GM12865 (cell line): ENCODE results near the gene TMEM107.

ENCODE experiments used
- DNase-seq: peaks from one replicate; pipeline ENCODE4 v3.0.0; 2010; ENCODE audit warnings: low read depth
- H3K4me3 ChIP-seq: 2 replicates; pipeline ENCODE4 v1.5.1; 2011; ENCODE audit warnings: mild to moderate bottlenecking, low read depth, low read length, control low read depth
- TF ChIP-seq, protein P1 (sequence below): IDR thresholded peaks from 2 replicates; pipeline ENCODE4 v1.5.1; 2011; ENCODE audit warnings: low read length, control low read depth, low read depth, inconsistent platforms; ENCODE audit not compliant: insufficient read depth; ENCODE audit errors: missing control alignments

TMEM107 gene

DNA sequence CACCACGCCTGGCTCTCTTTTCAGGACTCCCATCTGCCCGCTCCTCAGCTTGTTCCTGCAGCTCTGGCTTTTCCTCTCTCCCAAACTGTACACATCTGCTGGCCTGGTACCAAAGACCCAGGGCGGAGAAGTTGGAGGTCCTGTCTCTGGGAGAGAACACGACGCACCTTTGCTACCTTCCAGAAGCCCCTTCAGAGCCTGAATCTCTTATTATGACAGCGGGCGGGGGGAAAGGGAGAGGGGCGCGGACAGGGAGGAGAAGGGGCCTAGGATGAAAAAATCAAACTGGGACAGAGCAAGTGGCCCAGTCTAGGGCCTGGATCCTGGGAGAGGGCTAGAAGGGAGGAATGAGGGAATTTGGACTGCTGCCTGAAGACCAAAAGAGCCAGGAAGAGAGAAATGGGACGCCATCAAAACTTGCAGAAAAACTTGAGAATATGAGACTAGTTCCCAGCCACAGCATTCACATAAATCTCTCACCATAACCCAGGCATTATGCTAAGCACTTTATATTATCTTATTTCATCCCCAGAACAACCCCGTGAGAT lies 21.5 kb downstream of the TMEM107 start:
- H3K4me3 ChIP-seq: peak overlapping the region; percentile 64
- DNase-seq: no peak
- TF ChIP-seq, protein P1, sequence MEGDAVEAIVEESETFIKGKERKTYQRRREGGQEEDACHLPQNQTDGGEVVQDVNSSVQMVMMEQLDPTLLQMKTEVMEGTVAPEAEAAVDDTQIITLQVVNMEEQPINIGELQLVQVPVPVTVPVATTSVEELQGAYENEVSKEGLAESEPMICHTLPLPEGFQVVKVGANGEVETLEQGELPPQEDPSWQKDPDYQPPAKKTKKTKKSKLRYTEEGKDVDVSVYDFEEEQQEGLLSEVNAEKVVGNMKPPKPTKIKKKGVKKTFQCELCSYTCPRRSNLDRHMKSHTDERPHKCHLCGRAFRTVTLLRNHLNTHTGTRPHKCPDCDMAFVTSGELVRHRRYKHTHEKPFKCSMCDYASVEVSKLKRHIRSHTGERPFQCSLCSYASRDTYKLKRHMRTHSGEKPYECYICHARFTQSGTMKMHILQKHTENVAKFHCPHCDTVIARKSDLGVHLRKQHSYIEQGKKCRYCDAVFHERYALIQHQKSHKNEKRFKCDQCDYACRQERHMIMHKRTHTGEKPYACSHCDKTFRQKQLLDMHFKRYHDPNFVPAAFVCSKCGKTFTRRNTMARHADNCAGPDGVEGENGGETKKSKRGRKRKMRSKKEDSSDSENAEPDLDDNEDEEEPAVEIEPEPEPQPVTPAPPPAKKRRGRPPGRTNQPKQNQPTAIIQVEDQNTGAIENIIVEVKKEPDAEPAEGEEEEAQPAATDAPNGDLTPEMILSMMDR: no peak

DNA sequence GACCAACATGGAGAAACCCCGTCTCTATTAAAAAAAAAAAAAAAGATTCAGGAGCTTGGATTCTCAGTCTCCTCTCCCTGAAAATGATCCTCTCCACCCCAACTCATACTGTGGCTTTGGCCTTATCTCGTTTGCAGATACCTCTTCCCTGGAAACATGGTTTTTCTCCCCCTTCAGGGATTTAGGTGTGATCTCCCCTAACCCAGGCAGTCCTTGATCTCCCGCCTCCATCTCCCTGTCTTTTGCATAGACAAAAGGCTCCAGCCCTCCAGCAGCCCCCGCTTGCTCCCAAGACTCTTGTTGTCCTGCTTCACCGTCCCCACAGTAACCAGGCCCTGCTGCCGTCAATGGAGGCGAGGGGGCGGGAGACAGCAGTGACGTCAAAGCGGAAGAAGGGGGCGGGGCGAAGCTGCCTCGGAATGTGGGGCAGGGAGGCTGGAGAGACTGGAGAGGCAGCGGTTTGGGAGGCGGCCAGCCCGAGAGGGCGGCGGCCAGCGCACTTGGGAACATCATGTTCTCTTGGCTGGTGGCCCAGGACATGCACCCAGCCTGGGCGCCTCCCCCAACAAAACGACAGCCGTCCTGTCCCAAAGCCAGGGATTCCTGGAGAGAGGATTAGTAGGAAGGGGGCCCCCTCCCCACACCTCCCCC lies 22.1 kb downstream of the TMEM107 start:
- TF ChIP-seq, protein P1: no peak
- peak; percentile 81 for DNase-seq

DNA sequence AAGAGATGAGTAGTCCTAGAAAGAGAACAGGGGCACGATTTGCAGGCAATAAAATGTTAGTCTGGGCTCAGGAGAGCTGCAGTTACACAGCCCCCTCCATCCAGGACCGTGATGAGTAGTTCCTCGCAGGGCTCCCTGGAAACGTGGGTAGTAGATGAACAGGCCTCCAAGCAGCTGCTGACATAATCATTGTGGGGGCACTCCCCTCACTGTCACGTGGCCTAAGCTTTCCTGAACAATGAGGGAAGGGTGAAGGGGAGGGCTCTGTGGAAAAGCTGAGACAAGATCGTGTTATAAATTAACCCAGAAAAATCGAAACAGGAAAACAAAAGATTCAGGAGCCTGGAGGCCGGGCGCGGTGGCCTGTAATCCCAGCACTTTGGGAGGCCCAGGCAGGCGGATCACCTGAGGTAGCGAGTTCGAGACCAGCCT lies 22.6 kb downstream of the TMEM107 start:
- TF ChIP-seq, protein P1: no peak
- no peak overlapping the region for H3K4me3 ChIP-seq
- no peak for DNase-seq

More for the DNA sequence above, 22.1 kb downstream of the TMEM107 start:
- H3K4me3 ChIP-seq: peak overlapping the region; percentile 64

DNA sequence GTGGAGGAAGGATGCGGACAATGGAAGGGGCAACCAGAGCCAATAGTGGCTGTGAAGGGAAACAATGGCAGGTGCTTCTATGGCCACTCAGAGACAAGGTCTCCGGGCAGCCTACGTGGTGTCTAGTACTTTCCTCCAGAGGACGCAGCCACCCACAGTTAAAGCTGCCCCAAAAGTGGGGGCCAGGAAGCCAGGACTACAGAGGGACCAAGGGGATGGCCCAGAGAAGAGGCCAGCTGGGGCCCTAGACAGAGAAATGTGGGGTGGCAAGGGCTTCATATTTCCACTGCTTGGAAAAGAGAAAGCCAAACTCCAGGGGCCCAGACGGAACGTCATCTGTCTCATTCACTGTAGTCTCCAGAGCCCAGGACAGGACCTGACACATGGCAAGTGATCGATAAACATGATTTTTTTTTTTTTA lies 23.1 kb downstream of the TMEM107 start:
- TF ChIP-seq, protein P1: no peak
- no peak for DNase-seq
- H3K4me3 ChIP-seq: no peak overlapping the region

DNA sequence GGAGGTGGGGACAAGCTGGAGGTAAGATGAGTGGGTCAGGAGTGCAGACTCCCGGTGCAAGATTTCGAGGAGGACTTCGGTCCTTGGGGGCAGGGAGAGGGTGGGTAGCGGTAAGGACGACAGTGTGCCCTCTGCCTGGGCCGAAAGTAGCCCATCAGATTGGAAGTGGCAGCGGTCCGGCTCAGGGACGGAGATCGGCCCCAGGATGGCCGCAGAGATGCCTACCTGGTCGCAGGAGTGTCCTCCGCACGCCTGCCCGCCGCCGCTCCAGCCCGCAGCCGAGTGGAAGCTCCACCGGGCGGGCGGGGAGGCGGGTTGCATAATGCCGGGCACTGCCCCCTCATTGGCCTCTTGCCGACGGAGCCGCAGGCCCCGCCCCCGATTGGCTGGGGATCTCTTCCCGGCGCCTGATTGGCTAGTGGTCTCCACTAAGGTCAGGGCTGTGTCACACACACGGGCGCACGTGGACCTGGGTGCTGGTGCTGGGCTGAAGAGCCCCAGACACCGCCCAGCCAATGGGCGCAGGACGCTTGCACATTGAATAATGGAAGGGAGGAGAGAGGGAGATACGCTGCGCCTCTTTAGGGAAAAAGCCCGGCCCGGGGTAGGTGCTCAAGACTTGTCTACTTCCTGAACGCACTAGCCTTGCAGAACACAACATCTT lies 23.9 kb downstream of the TMEM107 start, which contains the start of gene PER1:
Gene PER1 (minus strand): TSS at position 293 of the 664 bp plus-strand sequence. CDS start 1,698 bp downstream, outside the sequence.
- peak within 1 kb of the TSS; percentile 60 for H3K4me3 ChIP-seq
- TF ChIP-seq, protein P1: no peak
- DNase-seq: peak; percentile 94

DNA sequence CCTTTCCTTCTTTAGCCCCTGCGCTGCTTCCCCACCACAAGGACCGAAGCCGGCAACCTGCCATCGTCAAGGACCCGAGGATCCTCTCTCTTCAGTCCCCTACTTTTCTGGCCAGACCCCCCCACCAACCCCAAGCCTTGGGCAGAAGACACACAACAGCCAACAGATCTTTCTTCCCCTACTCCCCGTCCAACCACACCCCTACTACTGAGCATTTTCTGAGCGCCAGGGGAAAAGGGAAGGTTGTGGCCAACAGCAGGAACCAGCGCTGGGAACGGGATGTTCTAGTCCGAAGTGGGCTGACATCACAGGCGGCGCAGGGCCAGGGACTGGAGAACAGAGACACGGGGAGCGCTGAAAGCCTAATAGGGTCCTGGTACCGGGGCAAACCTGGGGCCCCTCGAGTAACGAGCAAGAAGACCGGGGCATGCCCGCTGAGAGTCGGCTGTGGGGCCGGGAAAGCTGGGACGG lies 24.5 kb downstream of the TMEM107 start:
- TF ChIP-seq, protein P1: no peak
- H3K4me3 ChIP-seq: peak overlapping the region; percentile 60
- DNase-seq: no peak
